Heart left ventricle (tissue), 13 donors: ENCODE measurements around the gene NFAT5.

Experiments
- POLR2A ChIP-seq, 2 donors: fragments of 450-650 bp; IDR thresholded peaks; one replicate each; pipeline ENCODE4 v1.6.1; 2017; ENCODE audit warnings: antibody characterized with exemption in 2 of 2, mild to moderate bottlenecking in 2 of 2, moderate library complexity in 2 of 2
- TF ChIP-seq, protein P1 (sequence below), 12 donors: fragments of 200-600 bp; sonication (generic) in 4 of 12; IDR thresholded peaks; one replicate each; pipeline versions ENCODE4 v1.5.0 to v1.8.0; 2018 to 2022; ENCODE audit warnings: antibody characterized with exemption in 12 of 12, mild to moderate bottlenecking in 5 of 12
- donor health status: ischemic (EF 13 %, LVEDD 7.1; RV severe dilation, severe dysfunction).
- donor health status: DM: no; HTN: yes; CAD: no.
- donor health status: DM: no; HTN: no; CAD: no.
- donor health status: ischemic (EF 25% LVEDD 6.9; RV normal size, moderate dysfunction).
- donor health status: ischemic (EF 25% LVEDD 5.7; RV mildly dilated, moderate dysfunction).
- donor health status: ischemic (EF 35%, LVEDD 5.7; RV mildly dilated, moderate dysfunction).
- donor health status: nonischemic (EF 11% LVEDD 7.7; RV severe dilation, severe dysfunction).
- donor health status: DM: yes; HTN: yes; CAD: no.
- donor health status: PGD.
- donor health status: ischemic (EF 29% LVEDD 5.4; RV normal size, mild dysfunction).
- donor health status: nonischemic (EF 23%, LVEDD 6.1; RV moderate dilation, normal function).

GRCh38 chr16:69615528-69615927 lies 49.8 kb downstream of the NFAT5 start:
- TF ChIP-seq POLR2A (IDR thresholded peaks at IDR 0.05), result no peak
- TF ChIP-seq, protein P1, sequence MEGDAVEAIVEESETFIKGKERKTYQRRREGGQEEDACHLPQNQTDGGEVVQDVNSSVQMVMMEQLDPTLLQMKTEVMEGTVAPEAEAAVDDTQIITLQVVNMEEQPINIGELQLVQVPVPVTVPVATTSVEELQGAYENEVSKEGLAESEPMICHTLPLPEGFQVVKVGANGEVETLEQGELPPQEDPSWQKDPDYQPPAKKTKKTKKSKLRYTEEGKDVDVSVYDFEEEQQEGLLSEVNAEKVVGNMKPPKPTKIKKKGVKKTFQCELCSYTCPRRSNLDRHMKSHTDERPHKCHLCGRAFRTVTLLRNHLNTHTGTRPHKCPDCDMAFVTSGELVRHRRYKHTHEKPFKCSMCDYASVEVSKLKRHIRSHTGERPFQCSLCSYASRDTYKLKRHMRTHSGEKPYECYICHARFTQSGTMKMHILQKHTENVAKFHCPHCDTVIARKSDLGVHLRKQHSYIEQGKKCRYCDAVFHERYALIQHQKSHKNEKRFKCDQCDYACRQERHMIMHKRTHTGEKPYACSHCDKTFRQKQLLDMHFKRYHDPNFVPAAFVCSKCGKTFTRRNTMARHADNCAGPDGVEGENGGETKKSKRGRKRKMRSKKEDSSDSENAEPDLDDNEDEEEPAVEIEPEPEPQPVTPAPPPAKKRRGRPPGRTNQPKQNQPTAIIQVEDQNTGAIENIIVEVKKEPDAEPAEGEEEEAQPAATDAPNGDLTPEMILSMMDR (IDR thresholded peaks at IDR 0.05), result no peak
